ENCODE results near the gene ACTN4.

The ACTN4 gene

DNA sequence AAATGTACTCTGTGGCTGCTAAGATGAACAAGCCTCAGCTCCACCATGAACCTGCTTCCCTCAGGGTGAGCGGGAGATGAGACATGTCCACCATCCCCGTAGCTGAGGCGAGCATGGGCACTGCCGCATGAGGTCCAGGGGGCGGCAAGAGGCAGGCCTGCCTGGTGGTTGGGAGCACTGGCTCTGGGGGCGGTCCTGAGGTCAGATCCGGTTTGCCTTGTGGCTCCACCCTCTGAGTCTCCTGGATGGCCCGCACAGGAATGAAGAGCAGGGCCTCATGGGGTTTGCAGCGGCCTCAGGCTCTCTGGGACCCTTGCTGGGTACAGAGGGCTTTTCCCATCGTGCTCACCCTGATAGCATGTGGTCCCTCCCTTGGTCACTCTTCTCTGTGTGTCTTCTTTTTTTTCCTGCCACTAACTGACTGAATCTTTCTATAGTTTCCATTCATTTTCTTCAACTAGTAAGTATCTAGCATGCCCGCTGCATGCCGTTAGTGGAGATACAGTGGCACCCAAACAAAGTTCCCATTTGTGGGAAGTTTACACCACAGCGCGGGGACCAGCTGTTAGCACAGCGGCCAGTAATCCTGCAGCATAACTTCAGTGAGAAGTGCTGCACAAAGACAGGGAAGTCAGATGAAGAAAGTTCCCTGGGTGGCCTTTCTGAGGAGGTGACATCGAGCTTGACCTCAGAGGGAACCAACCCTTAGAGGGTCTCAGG, 59.5 kb downstream of the ACTN4 start:
- TF ChIP-seq, protein P1, sequence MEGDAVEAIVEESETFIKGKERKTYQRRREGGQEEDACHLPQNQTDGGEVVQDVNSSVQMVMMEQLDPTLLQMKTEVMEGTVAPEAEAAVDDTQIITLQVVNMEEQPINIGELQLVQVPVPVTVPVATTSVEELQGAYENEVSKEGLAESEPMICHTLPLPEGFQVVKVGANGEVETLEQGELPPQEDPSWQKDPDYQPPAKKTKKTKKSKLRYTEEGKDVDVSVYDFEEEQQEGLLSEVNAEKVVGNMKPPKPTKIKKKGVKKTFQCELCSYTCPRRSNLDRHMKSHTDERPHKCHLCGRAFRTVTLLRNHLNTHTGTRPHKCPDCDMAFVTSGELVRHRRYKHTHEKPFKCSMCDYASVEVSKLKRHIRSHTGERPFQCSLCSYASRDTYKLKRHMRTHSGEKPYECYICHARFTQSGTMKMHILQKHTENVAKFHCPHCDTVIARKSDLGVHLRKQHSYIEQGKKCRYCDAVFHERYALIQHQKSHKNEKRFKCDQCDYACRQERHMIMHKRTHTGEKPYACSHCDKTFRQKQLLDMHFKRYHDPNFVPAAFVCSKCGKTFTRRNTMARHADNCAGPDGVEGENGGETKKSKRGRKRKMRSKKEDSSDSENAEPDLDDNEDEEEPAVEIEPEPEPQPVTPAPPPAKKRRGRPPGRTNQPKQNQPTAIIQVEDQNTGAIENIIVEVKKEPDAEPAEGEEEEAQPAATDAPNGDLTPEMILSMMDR (IDR thresholded peaks at IDR 0.05; ENCODE audit: low read depth, low read length, missing control alignments), result no peak
- no peak for DNase-seq (ENCODE audit: low read depth)
- no peak overlapping the region for H3K4me3 ChIP-seq (ENCODE audit: low read depth, low read length)
- in situ Hi-C loops (cut with HindIII; ENCODE audit: low sequenced_read_pairs), result no loop called here

DNA sequence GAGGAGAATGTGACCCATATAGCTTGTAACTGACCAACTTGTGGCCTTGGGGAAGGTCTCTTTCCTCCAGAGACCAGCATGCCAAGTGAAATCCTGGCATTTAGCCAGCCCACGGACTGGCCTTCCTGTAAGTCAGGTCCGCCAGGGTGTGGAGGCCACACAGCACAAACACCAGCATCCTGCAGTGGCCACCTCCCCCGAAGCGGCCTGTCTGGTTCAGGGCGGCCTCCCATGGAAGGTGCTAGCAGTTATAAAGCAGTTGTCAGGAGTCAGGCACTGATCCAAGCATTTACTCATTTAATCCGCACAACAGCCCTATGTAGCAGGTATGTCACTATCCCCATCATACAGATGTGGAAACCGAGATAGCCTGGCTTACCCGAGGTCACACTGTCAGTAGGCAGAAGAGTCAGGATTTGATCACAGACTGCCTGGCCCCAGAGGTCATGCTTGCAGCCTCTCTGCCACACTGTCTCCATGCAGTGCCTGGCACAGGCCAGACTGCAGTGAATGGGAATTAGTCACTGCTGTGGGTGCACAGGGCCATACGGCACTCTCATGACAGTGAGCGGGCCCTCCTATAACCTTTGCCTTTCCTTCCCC, 60.2 kb downstream of the ACTN4 start:
- in situ Hi-C loops (cut with HindIII; ENCODE audit: low sequenced_read_pairs), result no loop called here
- TF ChIP-seq, protein P1 (IDR thresholded peaks at IDR 0.05; ENCODE audit: low read depth, low read length, missing control alignments), result no peak
- no peak for DNase-seq (ENCODE audit: low read depth)
- H3K4me3 ChIP-seq (ENCODE audit: low read depth, low read length), result no peak overlapping the region

DNA sequence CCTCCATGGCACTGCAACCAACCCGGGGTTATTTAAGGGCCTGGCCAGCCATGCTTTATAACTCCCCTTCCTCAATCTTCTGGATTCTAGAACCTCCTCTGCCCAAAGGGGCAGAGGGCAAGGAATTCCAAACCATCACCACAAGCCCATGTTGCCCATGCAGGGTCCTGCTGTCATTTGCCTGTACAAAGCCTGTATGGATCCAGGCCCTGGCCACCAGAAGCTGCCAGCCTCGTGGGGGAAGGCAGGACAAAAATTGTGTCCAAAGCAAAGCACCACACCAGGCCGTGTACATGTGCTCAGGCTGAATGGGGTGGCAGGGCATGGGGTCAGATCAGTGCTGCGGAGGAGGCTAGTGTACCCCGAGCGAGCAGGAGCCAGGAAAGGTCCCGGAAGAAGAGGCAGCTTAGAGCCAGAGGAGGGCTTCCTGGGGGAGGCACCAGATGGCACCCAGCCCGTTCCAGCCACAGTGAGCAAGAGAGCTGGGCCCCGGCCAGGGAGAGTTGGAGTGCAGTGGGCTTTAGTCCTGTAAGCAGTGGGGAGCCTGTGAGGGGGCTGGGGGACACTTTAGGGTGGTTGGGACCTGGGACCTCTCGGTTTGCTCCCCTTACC, 61.1 kb downstream of the ACTN4 start:
- in situ Hi-C loops (cut with HindIII; ENCODE audit: low sequenced_read_pairs), result no loop called here
- TF ChIP-seq, protein P1 (IDR thresholded peaks at IDR 0.05; ENCODE audit: low read depth, low read length, missing control alignments), result no peak
- DNase-seq (ENCODE audit: low read depth), result no peak
- H3K4me3 ChIP-seq (ENCODE audit: low read depth, low read length), result no peak overlapping the region

DNA sequence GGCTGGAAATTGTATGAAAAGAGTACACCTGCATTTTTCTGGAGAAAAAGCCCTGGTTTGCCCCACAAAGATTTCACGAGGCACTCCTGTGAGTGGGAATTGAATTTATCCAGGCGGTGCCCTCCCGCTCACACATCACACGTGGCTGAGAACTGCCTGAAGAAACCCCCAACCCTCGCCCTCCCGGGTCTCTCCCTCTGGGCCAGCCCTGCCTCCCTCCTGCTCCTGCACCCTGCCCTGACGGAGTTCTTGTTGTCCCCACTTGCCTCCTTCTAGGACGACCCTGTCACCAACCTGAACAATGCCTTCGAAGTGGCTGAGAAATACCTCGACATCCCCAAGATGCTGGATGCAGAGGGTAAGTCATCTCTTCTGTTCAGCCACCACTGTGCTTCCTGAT, 61.7 kb downstream of the ACTN4 start:
- DNase-seq (ENCODE audit: low read depth), result no peak
- in situ Hi-C loops (cut with HindIII; ENCODE audit: low sequenced_read_pairs), result no loop called here
- TF ChIP-seq, protein P1 (IDR thresholded peaks at IDR 0.05; ENCODE audit: low read depth, low read length, missing control alignments), result no peak
- H3K4me3 ChIP-seq (ENCODE audit: low read depth, low read length), result no peak overlapping the region

DNA sequence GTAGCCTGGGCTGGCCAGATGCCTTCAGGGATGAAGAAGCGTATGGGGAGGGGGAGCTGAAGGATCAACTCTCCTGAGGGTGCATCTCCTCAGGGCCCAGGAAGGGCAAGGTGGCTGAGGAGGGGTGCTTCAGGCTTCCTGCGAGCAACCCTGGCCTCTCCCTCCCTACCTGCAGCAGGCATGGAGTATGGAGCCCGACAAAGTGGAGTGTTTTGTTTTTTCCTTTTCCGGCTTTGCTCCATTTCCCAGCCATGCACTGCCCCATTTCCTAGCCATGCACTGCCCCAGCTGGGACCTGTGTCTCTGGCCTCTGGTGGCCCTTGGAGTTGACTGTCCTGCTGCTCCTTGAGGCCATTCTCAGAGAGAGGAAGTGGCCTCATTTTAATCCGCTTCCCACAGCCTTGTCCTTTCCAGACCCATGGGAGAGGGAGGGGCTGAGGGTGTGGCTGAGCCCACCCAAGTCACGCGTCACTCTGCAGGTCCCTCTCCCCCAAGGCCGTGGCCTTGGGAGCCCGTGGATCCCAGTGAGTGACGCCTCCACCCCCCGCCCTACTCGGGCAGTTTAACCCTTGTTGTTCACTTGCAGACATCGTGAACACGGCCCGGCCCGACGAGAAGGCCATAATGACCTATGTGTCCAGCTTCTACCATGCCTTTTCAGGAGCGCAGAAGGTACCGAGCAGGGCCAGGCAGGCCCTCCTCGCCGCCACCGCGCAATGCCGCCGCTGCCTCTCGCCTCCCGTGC, 62.4 kb downstream of the ACTN4 start:
- TF ChIP-seq, protein P1 (IDR thresholded peaks at IDR 0.05; ENCODE audit: low read depth, low read length, missing control alignments), result no peak
- DNase-seq (ENCODE audit: low read depth), result no peak
- H3K4me3 ChIP-seq (ENCODE audit: low read depth, low read length), result no peak overlapping the region
- in situ Hi-C loops (cut with HindIII; ENCODE audit: low sequenced_read_pairs), result no loop called here

DNA sequence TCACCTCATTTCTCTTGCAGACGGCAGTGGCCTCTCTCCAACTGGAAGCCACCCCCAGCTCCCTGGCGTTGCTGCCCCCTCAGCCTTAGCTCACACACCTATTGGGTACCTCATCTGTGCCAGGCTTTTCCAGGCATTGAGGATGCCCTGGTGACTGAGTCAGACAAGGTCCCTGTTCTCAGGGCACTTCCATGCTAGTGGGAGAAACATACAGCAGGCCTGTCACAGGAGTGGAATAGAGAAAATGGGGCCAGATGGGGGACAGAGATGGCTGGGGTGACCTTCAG, 62.9 kb downstream of the ACTN4 start:
- in situ Hi-C loops (cut with HindIII; ENCODE audit: low sequenced_read_pairs), result no loop called here
- no peak overlapping the region for H3K4me3 ChIP-seq (ENCODE audit: low read depth, low read length)
- TF ChIP-seq, protein P1 (IDR thresholded peaks at IDR 0.05; ENCODE audit: low read depth, low read length, missing control alignments), result no peak
- DNase-seq (ENCODE audit: low read depth), result no peak

Measured in astrocyte of the cerebellum (primary cell).